GM23338 (cell line): ENCODE data around the gene TINAG. TPM values are rescaled to one million over a fixed set of nuclear protein-coding genes. Genes with fewer than 3 reads are reported as not detected.

Experiments used
- ATAC-seq: fragments of 200-7000 bp; cut with Tn5 transposase; 3 replicates; pipeline ENCODE4 v1.9.1; 2020
- DNase-seq: peaks from one replicate; pipeline ENCODE4 v3.0.0-alpha.2; 2015; ENCODE audit warnings: low spot score
- H2AFZ ChIP-seq: fragments of 200-600 bp; sonication (generic); 2 replicates; pipeline ENCODE4 v1.8.0; 2016; ENCODE audit warnings: antibody characterized with exemption, mild to moderate bottlenecking, moderate library complexity
- H3F3A ChIP-seq: fragments of 200-600 bp; sonication (generic); replicated peaks from 2 replicates; pipeline ENCODE4 v1.8.0; 2017; ENCODE audit warnings: antibody characterized with exemption, mixed run types, low read depth
- H3K27ac ChIP-seq: fragments of 200-600 bp; sonication (generic); 2 replicates; pipeline ENCODE4 v1.6.1; 2016; ENCODE audit warnings: low read depth
- H3K27me3 ChIP-seq: fragments of 200-600 bp; sonication (generic); 2 replicates; pipeline ENCODE4 v1.8.0; 2016; ENCODE audit warnings: mild to moderate bottlenecking, mixed run types, moderate library complexity; ENCODE audit not compliant: insufficient read depth
- H3K36me3 ChIP-seq: fragments of 200-600 bp; sonication (generic); 2 replicates; pipeline ENCODE4 v1.8.0; 2016; ENCODE audit warnings: mild to moderate bottlenecking; ENCODE audit not compliant: insufficient read depth
- H3K4me1 ChIP-seq: fragments of 200-600 bp; sonication (generic); 2 replicates; pipeline ENCODE4 v1.8.0; 2016; ENCODE audit warnings: mild to moderate bottlenecking, moderate library complexity; ENCODE audit not compliant: insufficient read depth
- H3K4me2 ChIP-seq: fragments of 200-600 bp; sonication (generic); 2 replicates; pipeline ENCODE4 v1.7.1; 2017; ENCODE audit warnings: mixed run types
- H3K4me3 ChIP-seq: fragments of 200-600 bp; sonication (generic); 2 replicates; pipeline ENCODE4 v1.6.1; 2016; ENCODE audit warnings: mixed run types
- H3K79me2 ChIP-seq: fragments of 200-600 bp; sonication (generic); replicated peaks from 2 replicates; pipeline ENCODE4 v1.8.0; 2017; ENCODE audit warnings: mild to moderate bottlenecking; ENCODE audit not compliant: insufficient read depth
- H3K9me2 ChIP-seq: fragments of 200-600 bp; sonication (generic); 2 replicates; pipeline ENCODE4 v1.8.0; 2017; ENCODE audit not compliant: insufficient read depth
- H4K20me1 ChIP-seq: fragments of 200-600 bp; sonication (generic); replicated peaks from 2 replicates; pipeline ENCODE4 v1.8.0; 2017; ENCODE audit warnings: mild to moderate bottlenecking; ENCODE audit not compliant: insufficient read depth
- H3K27ac Mint-ChIP-seq: 2 replicates; pipeline ENCODE4 v1.8.0; 2020; ENCODE audit warnings: inconsistent platforms, mild to moderate bottlenecking, moderate library complexity, mixed read lengths
- H3K27me3 Mint-ChIP-seq: 3 replicates; pipeline ENCODE4 v1.8.0; 2022; ENCODE audit warnings: low read depth, mild to moderate bottlenecking, moderate library complexity, mixed read lengths, inconsistent platforms; ENCODE audit not compliant: insufficient read depth, poor library complexity
- H3K36me3 Mint-ChIP-seq: 3 replicates; pipeline ENCODE4 v1.8.0; 2021; ENCODE audit warnings: low read depth, mild to moderate bottlenecking, inconsistent platforms, moderate library complexity, mixed read lengths
- H3K4me1 Mint-ChIP-seq: 3 replicates; pipeline ENCODE4 v1.8.0; 2020; ENCODE audit warnings: mild to moderate bottlenecking, inconsistent platforms, mixed read lengths
- H3K4me3 Mint-ChIP-seq: 3 replicates; pipeline ENCODE4 v1.8.0; 2021; ENCODE audit warnings: moderate library complexity, mild to moderate bottlenecking, inconsistent platforms, mixed read lengths
- H3K9me3 Mint-ChIP-seq: 3 replicates; pipeline ENCODE4 v1.8.0; 2020; ENCODE audit warnings: moderate library complexity, mild to moderate bottlenecking, inconsistent platforms, mixed read lengths
- CREB1 ChIP-seq: fragments of 250-450 bp; sonication (Bioruptor Pico); IDR thresholded peaks from 2 replicates; pipeline ENCODE4 v1.5.0; 2020; ENCODE audit warnings: low read depth, mild to moderate bottlenecking, moderate library complexity
- ETS1 ChIP-seq: IDR thresholded peaks from 2 replicates; pipeline ENCODE4 v1.6.1; 2016; ENCODE audit warnings: antibody characterized with exemption
- EZH2 ChIP-seq: fragments of 200-600 bp; sonication (generic); IDR thresholded peaks from one replicate; pipeline ENCODE4 v1.8.0; 2017; ENCODE audit warnings: antibody characterized with exemption, mild to moderate bottlenecking, low read depth; ENCODE audit not compliant: unreplicated experiment
- EZH2phosphoT487 ChIP-seq: fragments of 200-600 bp; sonication (generic); IDR thresholded peaks from one replicate; pipeline ENCODE4 v1.8.1; 2018; ENCODE audit warnings: antibody characterized with exemption; ENCODE audit not compliant: unreplicated experiment
- JUNB ChIP-seq: IDR thresholded peaks from one replicate; pipeline ENCODE4 v1.6.1; 2016; ENCODE audit warnings: antibody characterized with exemption; ENCODE audit not compliant: unreplicated experiment
- NANOG ChIP-seq: IDR thresholded peaks from 2 replicates; pipeline ENCODE4 v1.6.1; 2016; ENCODE audit warnings: antibody characterized with exemption, borderline replicate concordance
- POLR2AphosphoS5 ChIP-seq: IDR thresholded peaks from 2 replicates; pipeline ENCODE4 v1.6.1; 2016; ENCODE audit warnings: antibody characterized with exemption, low read depth
- STAT1 ChIP-seq: IDR thresholded peaks from one replicate; pipeline ENCODE4 v1.6.1; 2016; ENCODE audit warnings: antibody characterized with exemption; ENCODE audit not compliant: unreplicated experiment
- ZNF331 ChIP-seq: fragments of 250-450 bp; sonication (Bioruptor Pico); IDR thresholded peaks from 2 replicates; pipeline ENCODE4 v1.5.0; 2020; ENCODE audit warnings: low read depth, mild to moderate bottlenecking, moderate library complexity
- ZNF462 ChIP-seq: fragments of 250-450 bp; sonication (Bioruptor Pico); IDR thresholded peaks from 2 replicates; pipeline ENCODE4 v1.5.0; 2020; ENCODE audit warnings: mild to moderate bottlenecking, moderate library complexity
- polyA plus RNA-seq: library from polyadenylated mRNA; unstranded; fragments of >200 nt; fragmentation: Nextera tagmentation; extraction: Ambion mirVana; gene quantifications from 2 replicates; pipeline ENCODE4 v1.2.1, GENCODE V29; 2016
- total RNA-seq: library from RNA; depleted of rRNA; stranded (reverse); fragments of >200 nt; shearing (Covaris generic); gene quantifications from 2 replicates; pipeline ENCODE4 v1.2.3, GENCODE V29; 2014
- TF ChIP-seq, protein P1 (sequence below): IDR thresholded peaks from one replicate; pipeline ENCODE4 v1.6.1; 2018; ENCODE audit warnings: antibody characterized with exemption; ENCODE audit not compliant: unreplicated experiment

TINAG gene
- total and polyA plus RNA-seq, 2 experiments from 2014 or later = not detected

DNA sequence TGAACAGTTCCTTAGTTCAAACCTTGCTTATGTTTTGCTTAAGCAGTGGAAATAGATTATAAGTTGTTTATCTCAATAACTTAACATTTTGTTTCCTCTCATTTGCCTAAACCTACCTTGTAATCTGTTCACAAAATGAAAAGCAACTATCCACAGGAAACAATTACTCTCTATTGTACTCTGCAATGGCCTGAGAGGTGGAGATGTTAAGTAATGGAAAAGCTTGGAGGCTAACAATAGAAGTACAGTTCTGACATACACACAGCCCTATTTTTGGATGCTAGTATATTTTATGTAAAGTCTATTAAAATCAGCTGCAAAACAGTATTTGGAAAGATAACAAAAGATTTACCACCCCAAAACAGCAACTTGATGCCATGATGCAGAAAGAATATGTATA lies 82.1 kb downstream of the TINAG start:
- Histone ChIP-seq H3K9me2 (peaks cover 3% of the 10 kb centered on the region; the same call in 1 of the 2 replicates), H3K4me2 (no peak overlapping the region), H3K79me2 (no peaks in the 10 kb centered on the region), H2AFZ (no peak overlapping the region), H3K36me3 (no peaks in the 10 kb centered on the region), H3K27ac (no peak overlapping the region), H3K4me1 (no peaks in the 10 kb centered on the region; the same call in 1 of the 2 replicates), H3F3A (no peaks in the 10 kb centered on the region), H3K27me3 (no peaks in the 10 kb centered on the region), H4K20me1 (no peaks in the 10 kb centered on the region), H3K4me3 (no peak overlapping the region)
- H3K4me3 Mint-ChIP-seq = no peak overlapping the region
- DNase-seq (no peak), ATAC-seq (no peak)
- H3K27ac Mint-ChIP-seq = no peak overlapping the region
- peaks cover 26% of the 10 kb centered on the region for H3K9me3 Mint-ChIP-seq
- peaks cover 8% of the 10 kb centered on the region; the same call in 2 of the 3 replicates for H3K36me3 Mint-ChIP-seq
- no peaks in the 10 kb centered on the region; the same call in 1 of the 3 replicates for H3K4me1 Mint-ChIP-seq
- no peaks in the 10 kb centered on the region for H3K27me3 Mint-ChIP-seq
- no peak for TF ChIP-seq NANOG
- no peak for TF ChIP-seq CREB1
- TF ChIP-seq ZNF331 (CRISPR knock-in tag) = no peak
- TF ChIP-seq EZH2 = no peak
- TF ChIP-seq EZH2phosphoT487 = no peak
- TF ChIP-seq STAT1 = no peak
- no peak for TF ChIP-seq ETS1
- TF ChIP-seq, protein P1, sequence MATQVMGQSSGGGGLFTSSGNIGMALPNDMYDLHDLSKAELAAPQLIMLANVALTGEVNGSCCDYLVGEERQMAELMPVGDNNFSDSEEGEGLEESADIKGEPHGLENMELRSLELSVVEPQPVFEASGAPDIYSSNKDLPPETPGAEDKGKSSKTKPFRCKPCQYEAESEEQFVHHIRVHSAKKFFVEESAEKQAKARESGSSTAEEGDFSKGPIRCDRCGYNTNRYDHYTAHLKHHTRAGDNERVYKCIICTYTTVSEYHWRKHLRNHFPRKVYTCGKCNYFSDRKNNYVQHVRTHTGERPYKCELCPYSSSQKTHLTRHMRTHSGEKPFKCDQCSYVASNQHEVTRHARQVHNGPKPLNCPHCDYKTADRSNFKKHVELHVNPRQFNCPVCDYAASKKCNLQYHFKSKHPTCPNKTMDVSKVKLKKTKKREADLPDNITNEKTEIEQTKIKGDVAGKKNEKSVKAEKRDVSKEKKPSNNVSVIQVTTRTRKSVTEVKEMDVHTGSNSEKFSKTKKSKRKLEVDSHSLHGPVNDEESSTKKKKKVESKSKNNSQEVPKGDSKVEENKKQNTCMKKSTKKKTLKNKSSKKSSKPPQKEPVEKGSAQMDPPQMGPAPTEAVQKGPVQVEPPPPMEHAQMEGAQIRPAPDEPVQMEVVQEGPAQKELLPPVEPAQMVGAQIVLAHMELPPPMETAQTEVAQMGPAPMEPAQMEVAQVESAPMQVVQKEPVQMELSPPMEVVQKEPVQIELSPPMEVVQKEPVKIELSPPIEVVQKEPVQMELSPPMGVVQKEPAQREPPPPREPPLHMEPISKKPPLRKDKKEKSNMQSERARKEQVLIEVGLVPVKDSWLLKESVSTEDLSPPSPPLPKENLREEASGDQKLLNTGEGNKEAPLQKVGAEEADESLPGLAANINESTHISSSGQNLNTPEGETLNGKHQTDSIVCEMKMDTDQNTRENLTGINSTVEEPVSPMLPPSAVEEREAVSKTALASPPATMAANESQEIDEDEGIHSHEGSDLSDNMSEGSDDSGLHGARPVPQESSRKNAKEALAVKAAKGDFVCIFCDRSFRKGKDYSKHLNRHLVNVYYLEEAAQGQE = no peak
- no peak for TF ChIP-seq JUNB
- TF ChIP-seq POLR2AphosphoS5 = no peak

- Mint-ChIP-seq H3K27ac (no peak overlapping the region), H3K36me3 (peaks cover 8% of the 10 kb centered on the region; the same call in 2 of the 3 replicates), H3K9me3 (peaks cover 26% of the 10 kb centered on the region), H3K4me1 (no peaks in the 10 kb centered on the region; the same call in 1 of the 3 replicates), H3K4me3 (no peak overlapping the region), H3K27me3 (no peaks in the 10 kb centered on the region)
- no peaks in the 10 kb centered on the region; the same call in 1 of the 2 replicates for H3K4me1 ChIP-seq
- no peak for DNase-seq
- no peak overlapping the region for H2AFZ ChIP-seq
- H3K27me3 ChIP-seq = no peaks in the 10 kb centered on the region
- H3K9me2 ChIP-seq = peaks cover 3% of the 10 kb centered on the region; the same call in 1 of the 2 replicates
- H3K79me2 ChIP-seq = no peaks in the 10 kb centered on the region
- H3K27ac ChIP-seq = no peak overlapping the region
- H4K20me1 ChIP-seq = no peaks in the 10 kb centered on the region
- no peak for ATAC-seq
- no peaks in the 10 kb centered on the region for H3F3A ChIP-seq
- H3K4me3 ChIP-seq = no peak overlapping the region
- H3K36me3 ChIP-seq = no peaks in the 10 kb centered on the region
- H3K4me2 ChIP-seq = no peak overlapping the region
- no peak for TF ChIP-seq EZH2phosphoT487
- TF ChIP-seq STAT1 = no peak
- no peak for TF ChIP-seq ZNF462 (CRISPR knock-in tag)
- no peak for TF ChIP-seq POLR2AphosphoS5
Observed at GRCh38 chr6:54391577-54391976, 83.3 kb downstream of the TINAG start.
